Embryonic facial prominence (tissue), 1 donor: ENCODE results near the gene DLD.
A peak's percentile ranks its signal among the peaks of the same experiment; 100 is the strongest.
"Not testable (repeated sequence)": the region's sequence is repeated elsewhere in the genome, so short reads cannot be mapped to it uniquely, and the experiment has no call there.

Experiments
- DNase-seq: peaks from one replicate; pipeline ENCODE4 v3.0.0-alpha.2; 2016; ENCODE audit errors: extremely low spot score

The DLD gene

GRCh38 chr7:107890962-107891635 lies at the start of gene DLD:
DLD (plus strand) TSS chr7:107891183; CDS start chr7:107891251, 68 bp downstream.
- peak; percentile 85 for DNase-seq

- DNase-seq = no peak
These were observed 48.8 kb upstream of the DLD start for GRCh38 chr7:107842213-107842612.

- no peak for DNase-seq
These were observed 47.8 kb upstream of the DLD start for GRCh38 chr7:107843184-107843583.

GRCh38 chr7:107846324-107846723 lies 44.7 kb upstream of the DLD start:
- no peak for DNase-seq

DNA sequence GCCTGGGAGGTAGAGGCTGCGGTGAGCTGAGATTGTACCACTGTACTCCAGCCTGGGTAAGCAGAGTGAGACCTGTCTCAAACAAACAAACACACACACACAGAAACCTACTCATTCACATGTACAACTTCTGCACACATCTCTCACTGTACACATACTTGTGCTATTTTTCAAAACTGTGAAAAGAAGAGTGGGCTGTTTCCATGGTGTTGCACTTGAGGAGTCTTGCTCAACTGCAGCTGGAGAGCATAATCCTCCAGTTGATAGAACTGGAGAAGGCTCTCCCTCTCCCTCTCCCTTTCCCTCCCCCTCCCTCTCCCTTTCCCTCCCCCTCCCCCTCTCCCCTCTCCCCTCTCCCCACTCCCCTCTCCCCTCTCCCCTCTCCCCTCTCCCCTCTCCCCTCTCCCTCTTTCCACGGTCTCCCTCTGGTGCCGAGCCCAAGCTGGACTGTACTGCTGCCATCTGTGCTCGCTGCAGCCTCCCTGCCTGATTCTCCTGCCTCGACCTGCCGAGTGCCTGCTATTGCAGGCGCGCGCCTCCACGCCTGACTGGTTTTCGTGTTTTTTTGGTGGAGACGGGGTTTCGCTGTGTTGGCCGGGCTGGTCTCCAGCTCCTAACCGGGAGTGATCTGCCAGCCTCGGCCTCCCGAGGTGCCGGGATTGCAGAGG lies 43.7 kb upstream of the DLD start:
- no peak for DNase-seq

- not testable (repeated sequence) for DNase-seq
These were observed 43.2 kb upstream of the DLD start for GRCh38 chr7:107847836-107848175.

GRCh38 chr7:107848211-107848610 lies 42.8 kb upstream of the DLD start:
- DNase-seq = not testable (repeated sequence)

DNA sequence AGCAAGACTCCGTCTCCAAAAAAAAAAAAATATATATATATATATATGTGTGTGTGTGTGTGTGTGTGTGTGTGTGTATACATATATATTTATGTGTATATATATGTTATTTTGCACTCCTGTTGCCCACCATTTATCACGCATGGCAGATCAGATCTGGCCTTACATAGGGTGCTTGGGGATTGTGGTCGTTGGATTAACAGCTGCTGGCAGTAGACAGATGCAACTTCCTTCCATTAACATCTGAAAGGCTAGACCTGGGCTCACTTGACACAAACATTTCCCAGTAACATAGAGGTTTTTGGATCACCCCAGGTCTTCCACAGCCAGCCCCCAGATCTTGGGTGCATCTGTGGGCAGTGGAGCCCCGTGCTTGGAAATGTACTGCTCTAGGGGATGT lies 40.8 kb upstream of the DLD start:
- DNase-seq = no peak

DNA sequence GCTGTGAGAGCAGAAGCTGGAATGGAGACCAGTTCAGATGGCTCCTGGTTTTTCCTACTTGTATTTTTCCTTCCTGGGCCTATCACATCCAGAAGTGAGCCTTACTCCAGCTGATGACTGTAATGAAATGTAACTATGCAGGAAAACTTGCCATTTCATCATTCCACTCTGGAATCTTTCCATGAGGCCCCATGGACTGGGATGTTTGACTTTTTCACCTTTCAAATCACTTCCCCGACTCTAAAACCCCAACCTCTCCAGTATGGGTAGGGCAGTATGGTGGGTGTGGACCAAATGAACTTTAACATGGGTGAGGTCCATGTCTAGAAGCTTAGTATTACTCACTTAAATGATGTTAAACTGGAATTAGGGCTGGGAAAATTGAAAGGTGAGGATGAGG lies 40.3 kb upstream of the DLD start:
- DNase-seq = no peak

GRCh38 chr7:107854454-107854853 lies 36.5 kb upstream of the DLD start:
- no peak for DNase-seq

GRCh38 chr7:107854989-107855388 lies 36.0 kb upstream of the DLD start:
- DNase-seq = no peak

DNA sequence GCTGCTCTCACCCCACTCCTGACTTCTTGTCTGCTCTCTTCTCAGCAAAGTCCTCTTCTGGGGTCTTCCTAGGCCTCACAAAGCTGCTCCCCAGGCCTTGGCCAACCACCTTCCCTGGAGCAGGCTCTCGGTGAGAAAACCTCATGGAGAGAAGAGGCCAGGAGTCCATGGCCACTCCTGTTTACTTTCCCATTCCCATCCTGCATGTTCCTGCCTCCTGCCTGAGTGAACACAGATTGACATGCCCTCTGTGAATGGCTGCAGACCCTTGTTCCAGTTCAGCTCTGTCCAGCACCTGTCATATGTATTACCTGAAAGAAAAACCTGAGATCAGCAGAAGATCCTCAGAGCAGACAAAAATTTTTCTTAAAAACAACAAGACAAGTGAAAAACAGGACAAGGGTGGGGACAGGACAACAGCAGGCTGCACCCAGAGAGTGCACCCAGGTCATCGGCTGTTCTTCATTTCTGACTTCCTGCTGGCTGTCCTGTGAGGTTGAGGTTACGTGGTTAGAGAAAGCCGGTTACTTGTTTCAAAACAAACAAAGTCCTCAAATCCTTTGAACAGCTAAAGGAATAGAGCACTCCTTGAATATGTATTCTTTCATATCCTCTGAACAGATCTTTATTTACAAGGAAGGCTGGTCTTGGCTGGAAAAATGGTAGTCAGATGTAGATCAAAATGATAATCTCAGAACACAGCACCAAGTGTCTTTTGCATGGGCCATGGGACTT lies 34.0 kb upstream of the DLD start:
- no peak for DNase-seq

- no peak for DNase-seq
These were observed 33.5 kb upstream of the DLD start for GRCh38 chr7:107857541-107857912.

- no peak for DNase-seq
These were observed 32.7 kb upstream of the DLD start for GRCh38 chr7:107858280-107858679.

DNA sequence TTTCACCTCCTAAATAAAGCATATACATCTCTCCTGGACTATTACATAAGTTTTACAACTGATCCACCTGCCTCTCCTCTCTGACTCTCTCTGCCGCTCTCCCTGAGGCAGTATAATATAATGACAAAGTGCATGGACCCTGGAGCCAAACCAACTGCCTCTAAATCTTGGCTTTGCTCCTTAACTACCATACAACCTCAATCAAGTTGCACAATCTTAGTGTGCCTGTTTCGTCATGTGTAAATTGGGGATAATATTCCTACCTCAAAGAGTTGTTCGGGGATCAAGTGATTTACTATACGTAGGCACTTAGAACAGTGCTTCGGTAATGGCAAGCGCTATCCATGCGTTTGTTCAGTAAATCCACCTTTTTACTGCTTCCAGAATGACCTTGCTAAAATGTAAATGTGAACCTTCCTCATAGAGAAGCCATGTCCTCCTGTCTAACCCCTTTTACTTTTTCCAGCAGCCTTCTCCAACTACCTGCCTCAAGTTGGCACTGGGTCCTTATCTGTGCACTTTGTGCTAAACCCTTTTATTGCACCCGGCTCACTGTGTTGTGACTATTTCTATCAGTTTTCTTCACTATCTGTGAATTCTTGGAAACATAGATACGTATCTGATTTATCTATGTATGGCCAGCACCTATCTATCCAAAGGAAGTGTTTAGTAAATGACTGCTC lies 30.6 kb upstream of the DLD start:
- DNase-seq = no peak

- no peak for DNase-seq
These were observed 29.9 kb upstream of the DLD start for GRCh38 chr7:107860981-107861652.

DNA sequence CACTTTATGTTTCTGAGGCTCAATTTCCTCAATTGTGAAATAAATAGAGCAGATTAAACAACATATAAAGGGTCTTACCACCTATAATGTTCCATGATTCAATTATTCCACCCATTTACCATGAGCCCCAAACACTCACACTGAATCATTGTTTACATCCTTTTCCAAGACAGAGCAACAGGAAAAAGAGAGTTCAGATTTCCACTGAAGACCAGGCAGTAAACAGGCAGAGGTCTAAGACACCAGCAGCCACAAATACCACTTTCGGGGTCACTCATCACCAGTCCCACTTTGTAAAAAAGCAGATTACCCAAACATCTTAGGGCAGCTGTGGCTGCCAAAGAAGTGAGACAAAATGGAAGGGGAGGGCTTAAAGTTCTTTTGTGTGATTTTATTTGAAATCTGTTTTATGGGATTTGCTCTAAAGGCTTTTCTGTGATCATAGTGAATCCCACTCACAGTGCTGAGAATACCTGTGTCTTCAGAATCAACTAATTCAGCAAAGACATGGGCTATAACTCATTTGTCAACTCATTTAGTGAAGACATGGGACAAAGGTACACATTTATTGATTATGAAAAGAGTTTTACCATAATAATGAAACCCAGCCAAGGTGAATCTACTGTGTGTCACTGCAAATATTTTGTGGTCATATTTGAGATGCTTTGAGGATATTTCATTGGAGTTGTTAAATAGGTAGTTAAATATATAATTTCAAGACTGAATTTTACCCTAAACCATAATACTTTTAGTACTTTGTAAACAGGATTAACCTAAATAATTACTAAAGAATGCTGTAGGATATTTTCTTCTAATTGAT lies 24.8 kb upstream of the DLD start:
- no peak for DNase-seq

DNA sequence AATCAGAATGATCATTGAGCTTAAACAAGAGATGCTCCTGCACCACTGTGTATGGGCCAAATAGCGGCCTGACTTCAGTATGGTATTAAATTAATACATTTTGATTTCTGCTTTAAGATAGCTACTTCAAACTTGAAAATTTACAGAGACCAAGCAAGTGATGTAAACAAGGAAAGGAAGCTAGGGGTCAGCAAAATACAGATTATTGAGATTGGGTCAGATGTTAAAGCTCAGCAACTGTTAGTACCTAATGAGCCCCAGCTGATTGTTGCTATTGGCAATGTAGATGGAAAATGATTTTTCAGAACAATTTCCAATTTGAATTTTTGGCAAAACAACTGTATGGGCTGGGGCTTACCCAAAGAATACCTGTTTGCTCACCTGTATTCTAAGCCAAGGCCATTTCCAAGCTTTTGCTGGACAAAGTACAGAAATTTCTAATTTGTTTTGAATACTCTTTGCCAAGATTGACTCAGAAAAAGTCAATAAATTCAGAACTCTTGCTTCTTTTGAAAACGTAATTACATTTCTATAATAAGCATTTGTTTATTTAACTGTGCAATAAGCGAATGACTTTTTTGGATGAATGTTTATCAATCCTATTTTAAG lies 23.0 kb upstream of the DLD start:
- DNase-seq = no peak

GRCh38 chr7:107870427-107871000 lies 20.5 kb upstream of the DLD start:
- DNase-seq = no peak

DNA sequence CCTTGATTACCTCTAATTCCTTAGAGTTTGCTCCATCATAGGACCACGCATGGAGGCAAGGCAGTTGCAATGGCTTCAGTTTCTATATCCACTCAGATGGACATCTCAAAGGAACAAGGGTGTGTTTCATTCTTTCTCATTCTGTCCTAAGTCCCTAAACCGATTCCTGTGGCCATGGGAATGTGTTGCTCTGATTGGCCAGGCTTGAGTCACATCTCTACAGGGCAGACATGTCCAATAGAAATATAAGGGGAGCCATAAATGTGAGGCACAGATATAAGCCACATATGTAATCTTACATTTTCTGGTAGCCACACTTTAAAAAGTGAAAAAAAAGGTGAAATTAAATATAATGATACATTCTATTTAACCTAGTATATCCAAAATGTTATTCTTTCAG lies 16.9 kb upstream of the DLD start:
- DNase-seq = no peak
